ENCODE measurements around the gene TMEM61.

TMEM61 gene

DNA sequence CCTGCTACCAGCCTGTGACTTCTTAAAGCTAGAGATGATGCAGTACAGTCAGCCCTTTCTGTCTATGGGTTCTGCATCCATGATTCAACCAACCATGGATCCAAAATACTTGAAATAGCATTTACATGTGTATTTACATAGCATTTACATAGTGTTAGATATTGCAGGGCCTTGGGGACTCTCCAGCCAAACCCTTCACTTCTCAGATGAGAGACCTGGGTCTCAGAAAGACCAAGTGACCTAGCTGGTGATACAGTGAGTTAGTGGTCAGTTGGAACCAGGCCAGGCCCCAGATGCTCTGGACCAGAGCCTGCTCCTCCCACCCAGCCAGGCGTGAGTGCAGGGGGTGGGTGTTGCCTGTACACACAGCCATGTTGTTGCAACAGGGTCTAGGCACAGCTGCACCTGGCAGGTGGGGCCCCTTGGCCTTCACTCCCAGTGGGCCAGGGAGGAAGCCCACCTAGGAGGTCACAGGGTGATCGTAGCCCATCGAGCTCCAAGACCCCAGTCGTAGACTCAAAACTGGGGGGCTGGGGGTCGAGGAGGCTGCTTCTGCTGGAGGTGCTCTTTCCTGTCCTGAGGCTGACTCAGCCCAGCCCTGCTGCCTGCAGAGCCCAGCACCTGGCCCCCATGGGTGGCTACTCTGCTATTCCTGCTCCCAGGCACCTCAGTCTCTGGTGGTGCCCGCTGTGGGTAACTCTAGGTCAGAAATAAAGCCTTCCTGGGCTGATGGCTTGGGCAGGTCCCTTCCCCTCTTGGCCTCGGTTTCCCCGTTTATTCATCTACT is 7.7 kb downstream of the TMEM61 start:
- no peak for TF ChIP-seq TCF4 (CRISPR knock-in tag; IDR thresholded peaks at IDR 0.05; ENCODE audit: borderline replicate concordance)
- TF ChIP-seq, protein P1, sequence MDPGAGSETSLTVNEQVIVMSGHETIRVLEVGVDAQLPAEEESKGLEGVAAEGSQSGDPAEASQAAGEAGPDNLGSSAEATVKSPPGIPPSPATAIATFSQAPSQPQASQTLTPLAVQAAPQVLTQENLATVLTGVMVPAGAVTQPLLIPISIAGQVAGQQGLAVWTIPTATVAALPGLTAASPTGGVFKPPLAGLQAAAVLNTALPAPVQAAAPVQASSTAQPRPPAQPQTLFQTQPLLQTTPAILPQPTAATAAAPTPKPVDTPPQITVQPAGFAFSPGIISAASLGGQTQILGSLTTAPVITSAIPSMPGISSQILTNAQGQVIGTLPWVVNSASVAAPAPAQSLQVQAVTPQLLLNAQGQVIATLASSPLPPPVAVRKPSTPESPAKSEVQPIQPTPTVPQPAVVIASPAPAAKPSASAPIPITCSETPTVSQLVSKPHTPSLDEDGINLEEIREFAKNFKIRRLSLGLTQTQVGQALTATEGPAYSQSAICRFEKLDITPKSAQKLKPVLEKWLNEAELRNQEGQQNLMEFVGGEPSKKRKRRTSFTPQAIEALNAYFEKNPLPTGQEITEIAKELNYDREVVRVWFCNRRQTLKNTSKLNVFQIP (CRISPR knock-in tag; IDR thresholded peaks at IDR 0.05; ENCODE audit: borderline replicate concordance, low read depth), result no peak
- TF ChIP-seq GLIS3 (CRISPR knock-in tag; IDR thresholded peaks at IDR 0.05), result no peak
- TF ChIP-seq, protein P2, sequence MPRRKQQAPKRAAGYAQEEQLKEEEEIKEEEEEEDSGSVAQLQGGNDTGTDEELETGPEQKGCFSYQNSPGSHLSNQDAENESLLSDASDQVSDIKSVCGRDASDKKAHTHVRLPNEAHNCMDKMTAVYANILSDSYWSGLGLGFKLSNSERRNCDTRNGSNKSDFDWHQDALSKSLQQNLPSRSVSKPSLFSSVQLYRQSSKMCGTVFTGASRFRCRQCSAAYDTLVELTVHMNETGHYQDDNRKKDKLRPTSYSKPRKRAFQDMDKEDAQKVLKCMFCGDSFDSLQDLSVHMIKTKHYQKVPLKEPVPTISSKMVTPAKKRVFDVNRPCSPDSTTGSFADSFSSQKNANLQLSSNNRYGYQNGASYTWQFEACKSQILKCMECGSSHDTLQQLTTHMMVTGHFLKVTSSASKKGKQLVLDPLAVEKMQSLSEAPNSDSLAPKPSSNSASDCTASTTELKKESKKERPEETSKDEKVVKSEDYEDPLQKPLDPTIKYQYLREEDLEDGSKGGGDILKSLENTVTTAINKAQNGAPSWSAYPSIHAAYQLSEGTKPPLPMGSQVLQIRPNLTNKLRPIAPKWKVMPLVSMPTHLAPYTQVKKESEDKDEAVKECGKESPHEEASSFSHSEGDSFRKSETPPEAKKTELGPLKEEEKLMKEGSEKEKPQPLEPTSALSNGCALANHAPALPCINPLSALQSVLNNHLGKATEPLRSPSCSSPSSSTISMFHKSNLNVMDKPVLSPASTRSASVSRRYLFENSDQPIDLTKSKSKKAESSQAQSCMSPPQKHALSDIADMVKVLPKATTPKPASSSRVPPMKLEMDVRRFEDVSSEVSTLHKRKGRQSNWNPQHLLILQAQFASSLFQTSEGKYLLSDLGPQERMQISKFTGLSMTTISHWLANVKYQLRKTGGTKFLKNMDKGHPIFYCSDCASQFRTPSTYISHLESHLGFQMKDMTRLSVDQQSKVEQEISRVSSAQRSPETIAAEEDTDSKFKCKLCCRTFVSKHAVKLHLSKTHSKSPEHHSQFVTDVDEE (CRISPR knock-in tag; IDR thresholded peaks at IDR 0.05), result no peak
- no peak for TF ChIP-seq PATZ1 (CRISPR knock-in tag; IDR thresholded peaks at IDR 0.05; ENCODE audit: borderline replicate concordance)
- TF ChIP-seq ZNF70 (CRISPR knock-in tag; IDR thresholded peaks at IDR 0.05), result no peak
- no peak for TF ChIP-seq ARNTL (CRISPR knock-in tag; IDR thresholded peaks at IDR 0.05; ENCODE audit: borderline replicate concordance, low read depth)
- TF ChIP-seq BACH2 (CRISPR knock-in tag; IDR thresholded peaks at IDR 0.05; ENCODE audit: borderline replicate concordance), result no peak
- TF ChIP-seq TOX (CRISPR knock-in tag; IDR thresholded peaks at IDR 0.05; ENCODE audit: borderline replicate concordance), result no peak
- no peak for TF ChIP-seq ISL1 (CRISPR knock-in tag; IDR thresholded peaks at IDR 0.05)
- TF ChIP-seq ESRRG (CRISPR knock-in tag; IDR thresholded peaks at IDR 0.05), result no peak
- TF ChIP-seq ZFP30 (CRISPR knock-in tag; IDR thresholded peaks at IDR 0.05), result no peak
- no peak for TF ChIP-seq PPARA (CRISPR knock-in tag; IDR thresholded peaks at IDR 0.05; ENCODE audit: borderline replicate concordance)
- TF ChIP-seq OSR1 (CRISPR knock-in tag; IDR thresholded peaks at IDR 0.05), result no peak
- TF ChIP-seq ZC3H10 (CRISPR knock-in tag; IDR thresholded peaks at IDR 0.05), result no peak
- TF ChIP-seq, protein P3, sequence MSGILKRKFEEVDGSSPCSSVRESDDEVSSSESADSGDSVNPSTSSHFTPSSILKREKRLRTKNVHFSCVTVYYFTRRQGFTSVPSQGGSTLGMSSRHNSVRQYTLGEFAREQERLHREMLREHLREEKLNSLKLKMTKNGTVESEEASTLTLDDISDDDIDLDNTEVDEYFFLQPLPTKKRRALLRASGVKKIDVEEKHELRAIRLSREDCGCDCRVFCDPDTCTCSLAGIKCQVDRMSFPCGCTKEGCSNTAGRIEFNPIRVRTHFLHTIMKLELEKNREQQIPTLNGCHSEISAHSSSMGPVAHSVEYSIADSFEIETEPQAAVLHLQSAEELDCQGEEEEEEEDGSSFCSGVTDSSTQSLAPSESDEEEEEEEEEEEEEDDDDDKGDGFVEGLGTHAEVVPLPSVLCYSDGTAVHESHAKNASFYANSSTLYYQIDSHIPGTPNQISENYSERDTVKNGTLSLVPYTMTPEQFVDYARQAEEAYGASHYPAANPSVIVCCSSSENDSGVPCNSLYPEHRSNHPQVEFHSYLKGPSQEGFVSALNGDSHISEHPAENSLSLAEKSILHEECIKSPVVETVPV (CRISPR knock-in tag; IDR thresholded peaks at IDR 0.05), result no peak
- TF ChIP-seq RARB (CRISPR knock-in tag; IDR thresholded peaks at IDR 0.05), result no peak
- peak; percentile 46 for ATAC-seq

GRCh38 chr1:54988975-54989374 is 8.5 kb downstream of the TMEM61 start:
- TF ChIP-seq RARB (CRISPR knock-in tag; IDR thresholded peaks at IDR 0.05), result no peak
- no peak for TF ChIP-seq BACH2 (CRISPR knock-in tag; IDR thresholded peaks at IDR 0.05; ENCODE audit: borderline replicate concordance)
- no peak for TF ChIP-seq OSR1 (CRISPR knock-in tag; IDR thresholded peaks at IDR 0.05)
- ATAC-seq, result no peak

GRCh38 chr1:54989473-54989872 is 9.0 kb downstream of the TMEM61 start:
- no peak for ATAC-seq
- TF ChIP-seq TCF4 (CRISPR knock-in tag; IDR thresholded peaks at IDR 0.05; ENCODE audit: borderline replicate concordance), result no peak

- no peak for ATAC-seq
- TF ChIP-seq ESRRG (CRISPR knock-in tag; IDR thresholded peaks at IDR 0.05) (no peak), ARNTL (CRISPR knock-in tag; IDR thresholded peaks at IDR 0.05; ENCODE audit: borderline replicate concordance, low read depth) (no peak), PPARA (CRISPR knock-in tag; IDR thresholded peaks at IDR 0.05; ENCODE audit: borderline replicate concordance) (no peak), RARB (CRISPR knock-in tag; IDR thresholded peaks at IDR 0.05) (no peak), TCF4 (CRISPR knock-in tag; IDR thresholded peaks at IDR 0.05; ENCODE audit: borderline replicate concordance) (no peak), ZFP30 (CRISPR knock-in tag; IDR thresholded peaks at IDR 0.05) (no peak), TOX (CRISPR knock-in tag; IDR thresholded peaks at IDR 0.05; ENCODE audit: borderline replicate concordance) (no peak), ISL1 (CRISPR knock-in tag; IDR thresholded peaks at IDR 0.05) (no peak), GLIS3 (CRISPR knock-in tag; IDR thresholded peaks at IDR 0.05) (no peak), CSDC2 (CRISPR knock-in tag; IDR thresholded peaks at IDR 0.05) (no peak), ZNF70 (CRISPR knock-in tag; IDR thresholded peaks at IDR 0.05) (no peak), PATZ1 (CRISPR knock-in tag; IDR thresholded peaks at IDR 0.05; ENCODE audit: borderline replicate concordance) (no peak)
- TF ChIP-seq, protein P3 (CRISPR knock-in tag; IDR thresholded peaks at IDR 0.05), result no peak
Observed at GRCh38 chr1:54989968-54990810, 9.8 kb downstream of the TMEM61 start.
